ENCODE data around the gene TUBA3D.
"Not testable (repeated sequence)": the region's sequence is repeated elsewhere in the genome, so short reads cannot be mapped to it uniquely, and the experiment has no call there.

DNA sequence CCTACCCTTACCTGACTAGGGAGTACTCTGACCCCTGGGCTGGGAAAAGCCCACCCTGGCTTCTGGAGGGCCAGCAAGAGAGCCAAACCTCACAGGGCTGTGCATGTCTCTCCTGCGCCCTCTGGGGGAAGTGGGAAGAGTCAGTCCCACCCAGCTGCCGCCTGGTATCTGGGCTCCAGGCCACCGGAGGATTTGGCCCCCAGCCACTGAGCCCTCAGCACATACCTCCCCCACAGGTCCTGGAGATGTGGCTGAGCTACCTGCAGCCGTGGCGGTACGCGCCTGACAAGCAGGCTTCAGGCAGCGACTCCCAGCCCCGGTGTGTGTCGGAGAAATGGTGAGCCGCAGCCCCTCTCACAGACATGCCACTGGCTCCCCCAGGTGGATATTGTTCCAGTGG lies 40.7 kb downstream of the TUBA3D start:
- TF ChIP-seq, protein P1, sequence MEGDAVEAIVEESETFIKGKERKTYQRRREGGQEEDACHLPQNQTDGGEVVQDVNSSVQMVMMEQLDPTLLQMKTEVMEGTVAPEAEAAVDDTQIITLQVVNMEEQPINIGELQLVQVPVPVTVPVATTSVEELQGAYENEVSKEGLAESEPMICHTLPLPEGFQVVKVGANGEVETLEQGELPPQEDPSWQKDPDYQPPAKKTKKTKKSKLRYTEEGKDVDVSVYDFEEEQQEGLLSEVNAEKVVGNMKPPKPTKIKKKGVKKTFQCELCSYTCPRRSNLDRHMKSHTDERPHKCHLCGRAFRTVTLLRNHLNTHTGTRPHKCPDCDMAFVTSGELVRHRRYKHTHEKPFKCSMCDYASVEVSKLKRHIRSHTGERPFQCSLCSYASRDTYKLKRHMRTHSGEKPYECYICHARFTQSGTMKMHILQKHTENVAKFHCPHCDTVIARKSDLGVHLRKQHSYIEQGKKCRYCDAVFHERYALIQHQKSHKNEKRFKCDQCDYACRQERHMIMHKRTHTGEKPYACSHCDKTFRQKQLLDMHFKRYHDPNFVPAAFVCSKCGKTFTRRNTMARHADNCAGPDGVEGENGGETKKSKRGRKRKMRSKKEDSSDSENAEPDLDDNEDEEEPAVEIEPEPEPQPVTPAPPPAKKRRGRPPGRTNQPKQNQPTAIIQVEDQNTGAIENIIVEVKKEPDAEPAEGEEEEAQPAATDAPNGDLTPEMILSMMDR (IDR thresholded peaks at IDR 0.05): peak; percentile 21; the same call in 1 of the 3 replicates
- TF ChIP-seq MAZ (IDR thresholded peaks at IDR 0.05; ENCODE audit: borderline replicate concordance, low read depth, low read length); HDAC2 (IDR thresholded peaks at IDR 0.05); TP53 (CRISPR knock-in tag; IDR thresholded peaks at IDR 0.05): not testable (repeated sequence)

Data from A549 (cell line).